Mesendoderm (in vitro differentiated cells): ENCODE data around the gene PPP1R10.
A peak's percentile ranks its signal among the peaks of the same experiment; 100 is the strongest.

Source experiments
- DNase-seq: peaks from one replicate; pipeline ENCODE4 v3.0.0; 2013
- H2AK5ac ChIP-seq: 2 replicates; pipeline ENCODE4 v1.6.1; 2013; ENCODE audit warnings: low read length, inconsistent platforms
- H2BK120ac ChIP-seq: 2 replicates; pipeline ENCODE4 v1.6.1; 2013; ENCODE audit warnings: low read depth, mild to moderate bottlenecking, low read length, moderate library complexity, mixed read lengths
- H2BK15ac ChIP-seq: replicated peaks from 2 replicates; pipeline ENCODE4 v1.6.1; 2013; ENCODE audit warnings: low read depth, mild to moderate bottlenecking, moderate library complexity
- H2BK5ac ChIP-seq: 2 replicates; pipeline ENCODE4 v1.6.1; 2013; ENCODE audit warnings: low read length, inconsistent platforms
- H3K18ac ChIP-seq: 2 replicates; pipeline ENCODE4 v1.6.1; 2013; ENCODE audit warnings: mild to moderate bottlenecking, low read length, mixed read lengths
- H3K23ac ChIP-seq: one replicate; pipeline ENCODE4 v1.6.1; 2013; ENCODE audit warnings: low read length
- H3K27ac ChIP-seq: 2 replicates; pipeline ENCODE4 v1.5.1; 2013; ENCODE audit warnings: low read depth, mild to moderate bottlenecking, inconsistent platforms, low read length, moderate library complexity
- H3K27me3 ChIP-seq: 2 replicates; pipeline ENCODE4 v1.6.1; 2013; ENCODE audit warnings: low read length, control low read depth, mild to moderate bottlenecking, inconsistent platforms; ENCODE audit not compliant: insufficient read depth, poor library complexity
- H3K36me3 ChIP-seq: 2 replicates; pipeline ENCODE4 v1.6.1; 2013; ENCODE audit warnings: low read length, inconsistent platforms; ENCODE audit not compliant: control insufficient read depth, insufficient read depth
- H3K4ac ChIP-seq: one replicate; pipeline ENCODE4 v1.6.1; 2013; ENCODE audit warnings: low read depth, mild to moderate bottlenecking, low read length, moderate library complexity
- H3K4me1 ChIP-seq: 2 replicates; pipeline ENCODE4 v1.6.1; 2013; ENCODE audit warnings: low read depth, low read length, inconsistent platforms; ENCODE audit not compliant: control insufficient read depth
- H3K4me2 ChIP-seq: 2 replicates; pipeline ENCODE4 v1.6.1; 2013; ENCODE audit warnings: low read length
- H3K4me3 ChIP-seq: 2 replicates; pipeline ENCODE4 v1.5.1; 2013; ENCODE audit warnings: mild to moderate bottlenecking, low read length
- H3K56ac ChIP-seq: one replicate; pipeline ENCODE4 v1.6.1; 2013; ENCODE audit warnings: low read length
- H3K79me1 ChIP-seq: 2 replicates; pipeline ENCODE4 v1.6.1; 2013; ENCODE audit warnings: low read length, inconsistent platforms
- H3K79me2 ChIP-seq: 2 replicates; pipeline ENCODE4 v1.6.1; 2013; ENCODE audit warnings: mild to moderate bottlenecking, low read length; ENCODE audit not compliant: control insufficient read depth, insufficient read depth
- H3K9ac ChIP-seq: 2 replicates; pipeline ENCODE4 v1.6.1; 2013; ENCODE audit warnings: low read length, inconsistent platforms
- H4K5ac ChIP-seq: one replicate; pipeline ENCODE4 v1.6.1; 2013; ENCODE audit warnings: low read length
- H4K8ac ChIP-seq: one replicate; pipeline ENCODE4 v1.6.1; 2013; ENCODE audit warnings: low read depth, mild to moderate bottlenecking, control low read depth, low read length, moderate library complexity
- WGBS: extraction: QIAGEN DNeasy Blood & Tissue Kit; methylation state at CpG from one replicate; pipeline ENCODE4 v1.1.7; 2013; ENCODE audit warnings: low lambda C conversion rate, missing lambda C conversion rate; ENCODE audit not compliant: insufficient coverage; ENCODE audit errors: extremely low coverage; 5-methylcytosine and 5-hydroxymethylcytosine counted together

Gene PPP1R10

DNA sequence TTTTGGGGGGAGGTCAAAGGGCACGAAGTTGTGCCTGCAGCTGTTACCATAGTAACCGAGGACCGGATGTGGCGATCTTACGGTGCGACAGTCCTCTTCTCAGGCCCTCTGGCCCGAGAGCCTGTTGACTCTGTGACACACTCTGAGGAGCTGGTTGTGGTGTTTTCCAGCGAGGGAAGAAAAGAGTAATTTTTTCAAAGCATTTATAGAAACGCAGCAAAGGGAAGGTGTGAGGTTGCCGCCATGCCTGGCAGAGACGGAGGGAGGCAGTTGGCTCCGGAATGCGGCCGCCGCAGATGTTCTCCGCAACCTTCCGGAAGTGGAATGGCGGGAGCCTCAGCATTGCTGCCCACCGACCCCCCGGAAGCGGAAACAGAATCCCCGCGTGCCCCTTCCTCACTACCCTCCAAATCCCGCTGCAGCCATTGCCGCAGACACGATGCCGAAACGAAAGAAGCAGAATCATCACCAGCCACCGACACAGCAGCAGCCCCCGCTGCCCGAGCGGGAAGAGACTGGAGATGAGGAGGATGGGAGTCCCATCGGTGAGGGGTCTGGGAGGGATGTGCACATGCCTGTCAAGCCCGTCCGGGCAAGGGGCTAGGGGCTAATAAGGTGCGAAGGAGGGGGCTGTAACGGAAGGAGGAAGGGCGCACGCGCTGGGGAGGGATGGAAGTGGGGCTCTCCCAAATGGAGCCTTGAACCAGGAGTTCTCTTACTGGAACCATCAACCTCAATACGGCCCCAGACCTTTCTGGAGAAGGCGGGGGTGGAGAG, 59.9 kb downstream of the PPP1R10 start, which contains the start of gene PRR3:
TSS of gene PRR3 (plus strand) at position 390 of the 777 bp plus-strand sequence. CDS start at position 440, 50 bp downstream.
- H4K8ac ChIP-seq: no peak within 1 kb of the TSS
- H3K79me2 ChIP-seq: peaks cover 21% of the 10 kb centered on the region
- peak within 1 kb of the TSS; percentile 90 for H2BK5ac ChIP-seq
- DNase-seq: peak; percentile 98
- peak within 1 kb of the TSS; percentile 95 for H3K9ac ChIP-seq
- no CpG with 5 or more reads among the region's 42 CpGs for WGBS
- no peak within 1 kb of the TSS for H3K4ac ChIP-seq
- no peaks in the 10 kb centered on the region for H3K27me3 ChIP-seq
- no peaks in the 10 kb centered on the region for H3K4me1 ChIP-seq
- peak within 1 kb of the TSS; percentile 98 for H3K4me2 ChIP-seq
- H3K27ac ChIP-seq: peak within 1 kb of the TSS; percentile 68
- peaks cover 18% of the 10 kb centered on the region for H3K79me1 ChIP-seq
- H4K5ac ChIP-seq: no peak within 1 kb of the TSS
- peak within 1 kb of the TSS; percentile 35 for H2AK5ac ChIP-seq
- H3K36me3 ChIP-seq: peaks cover 5% of the 10 kb centered on the region
- no peak within 1 kb of the TSS for H2BK15ac ChIP-seq
- peak within 1 kb of the TSS; percentile 33 for H3K23ac ChIP-seq
- peak within 1 kb of the TSS; percentile 89 for H3K4me3 ChIP-seq
- peak within 1 kb of the TSS; percentile 100 for H3K56ac ChIP-seq
- H2BK120ac ChIP-seq: no peak within 1 kb of the TSS
- H3K18ac ChIP-seq: peak within 1 kb of the TSS; percentile 64

- Histone ChIP-seq H3K4ac (no peak within 1 kb of the TSS), H3K4me2 (peak within 1 kb of the TSS; percentile 98), H3K4me3 (peak within 1 kb of the TSS; percentile 89), H3K23ac (peak within 1 kb of the TSS; percentile 33), H4K8ac (no peak within 1 kb of the TSS), H3K56ac (peak within 1 kb of the TSS; percentile 100), H4K5ac (no peak within 1 kb of the TSS), H3K36me3 (peaks cover 2% of the 10 kb centered on the region), H3K79me1 (peaks cover 17% of the 10 kb centered on the region), H3K4me1 (no peaks in the 10 kb centered on the region), H3K9ac (peak within 1 kb of the TSS; percentile 95), H2BK5ac (peak within 1 kb of the TSS; percentile 90), H3K18ac (peak within 1 kb of the TSS; percentile 64), H2BK120ac (no peak within 1 kb of the TSS), H2BK15ac (no peak within 1 kb of the TSS), H3K27ac (peak within 1 kb of the TSS; percentile 68), H3K27me3 (no peaks in the 10 kb centered on the region), H2AK5ac (peak within 1 kb of the TSS; percentile 35), H3K79me2 (peaks cover 21% of the 10 kb centered on the region)
- DNase-seq: peak; percentile 98
- WGBS: no CpG with 5 or more reads among the region's 71 CpGs
Observed at GRCh38 chr6:30556066-30556905, 60.8 kb downstream of the PPP1R10 start, which contains the start of gene GNL1. TSS of gene GNL1 (minus strand) at chr6:30556489. CDS start at chr6:30556203, 286 bp downstream.

GRCh38 chr6:30555816-30556065, 61.3 kb downstream of the PPP1R10 start:
- H4K8ac ChIP-seq: no peak overlapping the region
- no peak for DNase-seq
- peak overlapping the region; percentile 4 for H3K18ac ChIP-seq
- no peak overlapping the region for H3K23ac ChIP-seq
- peaks cover 21% of the 10 kb centered on the region for H3K79me2 ChIP-seq
- H3K4me1 ChIP-seq: no peaks in the 10 kb centered on the region
- H3K4ac ChIP-seq: no peak overlapping the region
- no CpG with 5 or more reads among the region's 15 CpGs for WGBS
- no peak overlapping the region for H4K5ac ChIP-seq
- H3K4me3 ChIP-seq: peak overlapping the region; percentile 89
- H2BK120ac ChIP-seq: no peak overlapping the region
- peak overlapping the region; percentile 54 for H3K4me2 ChIP-seq
- H2BK5ac ChIP-seq: no peak overlapping the region
- peaks cover 16% of the 10 kb centered on the region for H3K79me1 ChIP-seq
- no peaks in the 10 kb centered on the region for H3K27me3 ChIP-seq
- H3K36me3 ChIP-seq: peaks cover 2% of the 10 kb centered on the region
- H2AK5ac ChIP-seq: no peak overlapping the region
- peak overlapping the region; percentile 73 for H3K9ac ChIP-seq
- no peak overlapping the region for H2BK15ac ChIP-seq
- H3K56ac ChIP-seq: peak overlapping the region; percentile 100
- peak overlapping the region; percentile 62 for H3K27ac ChIP-seq

- Histone ChIP-seq H4K8ac (no peak overlapping the region), H3K4me3 (peak overlapping the region; percentile 89), H2AK5ac (no peak overlapping the region), H4K5ac (no peak overlapping the region), H3K23ac (no peak overlapping the region), H2BK15ac (no peak overlapping the region), H3K4ac (no peak overlapping the region), H2BK5ac (no peak overlapping the region), H3K79me1 (peaks cover 16% of the 10 kb centered on the region), H3K9ac (peak overlapping the region; percentile 73), H3K27me3 (no peaks in the 10 kb centered on the region), H3K4me1 (no peaks in the 10 kb centered on the region), H3K18ac (peak overlapping the region; percentile 4), H3K56ac (peak overlapping the region; percentile 100), H2BK120ac (no peak overlapping the region), H3K4me2 (peak overlapping the region; percentile 54), H3K27ac (peak overlapping the region; percentile 62), H3K79me2 (peaks cover 21% of the 10 kb centered on the region), H3K36me3 (peaks cover 3% of the 10 kb centered on the region)
- DNase-seq: peak; percentile 77
- no CpG with 5 or more reads among the region's 34 CpGs for WGBS
Observed at GRCh38 chr6:30554962-30555815, 61.9 kb downstream of the PPP1R10 start.

- H3K4me1 ChIP-seq: no peaks in the 10 kb centered on the region
- H3K36me3 ChIP-seq: peaks cover 5% of the 10 kb centered on the region
- H4K8ac ChIP-seq: no peak overlapping the region
- no peak overlapping the region for H3K4me2 ChIP-seq
- H3K27ac ChIP-seq: no peak overlapping the region
- DNase-seq: no peak
- no peak overlapping the region for H3K4ac ChIP-seq
- no peak overlapping the region for H3K23ac ChIP-seq
- no peak overlapping the region for H2AK5ac ChIP-seq
- H2BK5ac ChIP-seq: no peak overlapping the region
- H3K4me3 ChIP-seq: no peak overlapping the region
- no peak overlapping the region for H4K5ac ChIP-seq
- peak overlapping the region; percentile 30 for H3K9ac ChIP-seq
- H2BK15ac ChIP-seq: no peak overlapping the region
- H2BK120ac ChIP-seq: no peak overlapping the region
- H3K18ac ChIP-seq: no peak overlapping the region
- H3K79me1 ChIP-seq: peaks cover 16% of the 10 kb centered on the region
- no peak overlapping the region for H3K56ac ChIP-seq
- H3K27me3 ChIP-seq: no peaks in the 10 kb centered on the region
- WGBS: no CpG with 5 or more reads among the region's 4 CpGs
- peaks cover 21% of the 10 kb centered on the region for H3K79me2 ChIP-seq
Observed at GRCh38 chr6:30554404-30554803, 62.6 kb downstream of the PPP1R10 start.
